GM12878 (cell line): ENCODE measurements around the gene RPLP2. TPM values are rescaled to one million over a fixed set of nuclear protein-coding genes. Genes with fewer than 3 reads are reported as not detected.

Experiments
- ATAC-seq: fragments of 200-7000 bp; cut with Tn5 transposase; 3 replicates; pipeline ENCODE4 v1.9.1; 2020; ENCODE audit warnings: mild to moderate bottlenecking, moderate library complexity
- BruUV-seq: library from RNA; stranded (reverse); fragments of 400-500 nt; replicated peaks from 2 replicates; lab custom pipeline; 2021; lab: Mats Ljungman, UMichigan
- CTCF ChIA-PET: fragments of 300-600 bp; sonication (Branson Sonifier 250); formaldehyde crosslinking; extraction: SDS; loops from one replicate; lab custom pipeline; 2021; ENCODE audit warnings: inconsistent platforms; lab: Yijun Ruan, JAX
- POLR2A ChIA-PET: fragments of 350-600 bp; formaldehyde crosslinking; extraction: SDS; loops from one replicate; lab custom pipeline; 2021; ENCODE audit warnings: inconsistent platforms; lab: Charles Lee
- RAD21 ChIA-PET: fragments of 300-600 bp; sonication (Branson Sonifier 250); formaldehyde crosslinking; loops from one replicate; lab custom pipeline; 2023; ENCODE audit warnings: antibody characterized with exemption; ENCODE audit not compliant: unreplicated experiment; lab: Charles Lee
- SMC1A ChIA-PET: fragments of 300-600 bp; sonication (Branson Sonifier 250); formaldehyde crosslinking; loops from one replicate; lab custom pipeline; 2023; ENCODE audit not compliant: unreplicated experiment, uncharacterized antibody; lab: Charles Lee
- DNase-seq: peaks from one replicate; pipeline ENCODE4 v3.0.0-alpha.2; 2011; ENCODE audit warnings: low read depth, low spot score
- FAIRE-seq: peaks from 3 replicates; lab custom pipeline; 2011; peaks lifted over from hg19 to GRCh38; lab: Jason Lieb, UNC
- H2AFZ ChIP-seq: 2 replicates; pipeline ENCODE4 v1.6.0; 2011; ENCODE audit warnings: low read depth, low read length, control low read depth; ENCODE audit not compliant: control insufficient read depth
- H3K27ac ChIP-seq: 2 replicates; pipeline ENCODE4 v1.5.1; 2011; ENCODE audit warnings: control low read depth; ENCODE audit not compliant: control insufficient read depth, insufficient read depth
- H3K27me3 ChIP-seq, 2 experiments: replicated peaks in 1 of 2; 2 replicates each; pipeline versions ENCODE4 v1.6.0 to v1.6.1; 2011; ENCODE audit warnings: low read length in 1 of 2; ENCODE audit not compliant: control insufficient read depth in 2 of 2, insufficient read depth in 2 of 2
- H3K36me3 ChIP-seq, 2 experiments: 2 replicates each; pipeline ENCODE4 v1.5.1; 2011; ENCODE audit warnings: low read length in 1 of 2; ENCODE audit not compliant: control insufficient read depth in 2 of 2, insufficient read depth in 2 of 2
- H3K4me1 ChIP-seq: 2 replicates; pipeline ENCODE4 v1.6.1; 2011; ENCODE audit warnings: mild to moderate bottlenecking, low read length, moderate library complexity, mixed read lengths; ENCODE audit not compliant: control insufficient read depth, insufficient read depth
- H3K4me2 ChIP-seq: 2 replicates; pipeline ENCODE4 v1.6.0; 2011; ENCODE audit warnings: control low read depth; ENCODE audit not compliant: control insufficient read depth, insufficient read depth
- H3K4me3 ChIP-seq: fragments of 200-600 bp; sonication (generic); 2 replicates; pipeline ENCODE4 v1.5.1; 2016
- H3K79me2 ChIP-seq: 2 replicates; pipeline ENCODE4 v1.6.0; 2011; ENCODE audit warnings: low read length; ENCODE audit not compliant: control insufficient read depth, insufficient read depth
- H3K9ac ChIP-seq: 2 replicates; pipeline ENCODE4 v1.8.0; 2011; ENCODE audit warnings: low read length, control low read depth, mixed read lengths; ENCODE audit not compliant: control insufficient read depth, insufficient read depth
- H3K9me3 ChIP-seq: replicated peaks from 3 replicates; pipeline ENCODE4 v1.5.1; 2011; ENCODE audit warnings: mild to moderate bottlenecking, low read length; ENCODE audit not compliant: control insufficient read depth, insufficient read depth
- H4K20me1 ChIP-seq: 2 replicates; pipeline ENCODE4 v1.6.0; 2011; ENCODE audit not compliant: control insufficient read depth, insufficient read depth
- BHLHE40 ChIP-seq, 2 experiments: fragments of 450-650 bp in 1 of 2; IDR thresholded peaks; 2 replicates each; pipeline ENCODE4 v1.6.1; 2011 to 2017; ENCODE audit warnings: low read depth in 2 of 2, borderline replicate concordance in 1 of 2, improper control_type of control experiment in 1 of 2, low read length in 1 of 2, mild to moderate bottlenecking in 1 of 2
- CBFB ChIP-seq: IDR thresholded peaks from 2 replicates; pipeline ENCODE4 v1.6.1; 2016; ENCODE audit warnings: antibody characterized with exemption, low read depth
- FOXK2 ChIP-seq: fragments of 450-650 bp; IDR thresholded peaks from 2 replicates; pipeline ENCODE4 v1.6.1; 2017; ENCODE audit warnings: mild to moderate bottlenecking, moderate library complexity
- POU2F2 ChIP-seq: IDR thresholded peaks from 3 replicates; pipeline ENCODE4 v1.6.1; 2011; ENCODE audit warnings: low read depth, mild to moderate bottlenecking, low read length, borderline replicate concordance
- RB1 ChIP-seq: fragments of 450-650 bp; formaldehyde crosslinking; IDR thresholded peaks from 2 replicates; pipeline ENCODE4 v1.6.1; 2017; ENCODE audit warnings: mild to moderate bottlenecking, borderline replicate concordance
- SUZ12 ChIP-seq: fragments of 200-600 bp; sonication (generic); IDR thresholded peaks from one replicate; pipeline ENCODE4 v1.6.1; 2018; ENCODE audit warnings: antibody characterized with exemption, mild to moderate bottlenecking; ENCODE audit not compliant: unreplicated experiment
- ZBTB11 ChIP-seq: fragments of 450-650 bp; formaldehyde crosslinking; IDR thresholded peaks from 2 replicates; pipeline ENCODE4 v1.5.0; 2022; ENCODE audit warnings: mild to moderate bottlenecking, missing genetic modification characterization
- ZSCAN29 ChIP-seq: fragments of 450-650 bp; IDR thresholded peaks from 2 replicates; pipeline ENCODE4 v1.6.1; 2017; ENCODE audit warnings: mild to moderate bottlenecking, moderate library complexity
- WGBS: methylation state at CpG from one replicate; pipeline ENCODE4 v1.1.6; 2016; ENCODE audit warnings: low lambda C conversion rate; ENCODE audit not compliant: insufficient replicate concordance, insufficient coverage; ENCODE audit errors: missing lambda C conversion rate; 5-methylcytosine and 5-hydroxymethylcytosine counted together
- in situ Hi-C: fragments of 300-500 bp; cut with MboI; formaldehyde crosslinking; loops from 9 replicates; pipeline ENCODE4 v1.14.3; 2018; ENCODE audit warnings: mixed read lengths
- intact Hi-C: fragments of 100-400 bp; cut with micrococcal nuclease; formaldehyde crosslinking; loops from one replicate; pipeline ENCODE4 v1.14.2; 2022; ENCODE audit not compliant: unreplicated experiment
- polyA plus RNA-seq, 11 experiments: library from polyadenylated mRNA; depleted of rRNA in 4 of 11; unstranded in 6 of 11; stranded (reverse) in 5 of 11; fragments of >200 nt; fragmentation: Nextera tagmentation in 4 of 11; fragmentation: Illumina TruSeq in 1 of 11; extraction: Ambion mirVana in 4 of 11; extraction: Trizol in 1 of 11; gene quantifications; 1 replicate in 1 of 11; 2 replicates in 10 of 11; pipeline versions ENCODE4 v1.2.1 to v1.2.3, GENCODE V29; 2011 to 2016; ENCODE audit warnings: inconsistent platforms in 2 of 11, missing spikeins in 2 of 11, low read depth in 1 of 11
- total RNA-seq, 4 experiments: library from RNA; depleted of rRNA in 3 of 4; stranded (reverse); fragments of >200 nt in 3 of 4; fragmentation: Illumina TruSeq in 1 of 4; extraction: Trizol in 1 of 4; gene quantifications; 2 replicates each; pipeline versions ENCODE4 v1.2.1 to v1.2.3, GENCODE V29; 2013 to 2021
- TF ChIP-seq, protein P1 (sequence below): fragments of 450-650 bp; IDR thresholded peaks from 2 replicates; pipeline ENCODE4 v1.6.1; 2017; ENCODE audit warnings: mild to moderate bottlenecking, moderate library complexity
- TF ChIP-seq, protein P2 (sequence below): IDR thresholded peaks from 2 replicates; pipeline ENCODE4 v1.6.1; 2012; ENCODE audit warnings: mild to moderate bottlenecking, low read depth, low read length

The RPLP2 gene
- total and polyA plus RNA-seq, 10 of the 15 experiments (the other 5 are each of a cell fraction or from before 2014, with no cell fraction given): 488 to 3,558 (median 1,481) TPM

- Histone ChIP-seq H3K27me3 (no peaks in the 10 kb centered on the region; a peak in 3 of 4 replicates), H3K36me3 (no peaks in the 10 kb centered on the region; a peak in 2 of 4 replicates), H3K79me2 (no peaks in the 10 kb centered on the region), H3K9ac (no peak overlapping the region), H3K9me3 (no peaks in the 10 kb centered on the region), H2AFZ (no peak overlapping the region), H3K4me1 (peaks cover 42% of the 10 kb centered on the region), H3K4me2 (peak overlapping the region; percentile 93), H3K27ac (no peak overlapping the region), H3K4me3 (peak overlapping the region; percentile 49; the same call in 1 of the 2 replicates), H4K20me1 (no peaks in the 10 kb centered on the region)
- in situ Hi-C loops: no loop called here
- WGBS: 30% methylated on average over 38 of the region's 40 CpGs
- ATAC-seq (peak; percentile 8), DNase-seq (no peak), FAIRE-seq (no peak)
- RAD21 ChIA-PET: no interaction called here
- POLR2A ChIA-PET: interaction anchor here (1.4 to 5.2 kb wide), 3 partner anchors 10 to 20 kb away, joined by 4 to 33 read pairs (median 21); partner anchors contain the start of genes PNPLA2, POLR2L, RPLP2 and TSPAN4
- CTCF ChIA-PET: interaction anchor here (1.0 kb wide), 1 partner anchor 19 kb away, joined by 3 read pairs; no protein-coding TSS in a partner anchor
- SMC1A ChIA-PET: no interaction called here
- no TSS peak for BruUV-seq
- intact Hi-C loops: no loop called here
- TF ChIP-seq, protein P1, sequence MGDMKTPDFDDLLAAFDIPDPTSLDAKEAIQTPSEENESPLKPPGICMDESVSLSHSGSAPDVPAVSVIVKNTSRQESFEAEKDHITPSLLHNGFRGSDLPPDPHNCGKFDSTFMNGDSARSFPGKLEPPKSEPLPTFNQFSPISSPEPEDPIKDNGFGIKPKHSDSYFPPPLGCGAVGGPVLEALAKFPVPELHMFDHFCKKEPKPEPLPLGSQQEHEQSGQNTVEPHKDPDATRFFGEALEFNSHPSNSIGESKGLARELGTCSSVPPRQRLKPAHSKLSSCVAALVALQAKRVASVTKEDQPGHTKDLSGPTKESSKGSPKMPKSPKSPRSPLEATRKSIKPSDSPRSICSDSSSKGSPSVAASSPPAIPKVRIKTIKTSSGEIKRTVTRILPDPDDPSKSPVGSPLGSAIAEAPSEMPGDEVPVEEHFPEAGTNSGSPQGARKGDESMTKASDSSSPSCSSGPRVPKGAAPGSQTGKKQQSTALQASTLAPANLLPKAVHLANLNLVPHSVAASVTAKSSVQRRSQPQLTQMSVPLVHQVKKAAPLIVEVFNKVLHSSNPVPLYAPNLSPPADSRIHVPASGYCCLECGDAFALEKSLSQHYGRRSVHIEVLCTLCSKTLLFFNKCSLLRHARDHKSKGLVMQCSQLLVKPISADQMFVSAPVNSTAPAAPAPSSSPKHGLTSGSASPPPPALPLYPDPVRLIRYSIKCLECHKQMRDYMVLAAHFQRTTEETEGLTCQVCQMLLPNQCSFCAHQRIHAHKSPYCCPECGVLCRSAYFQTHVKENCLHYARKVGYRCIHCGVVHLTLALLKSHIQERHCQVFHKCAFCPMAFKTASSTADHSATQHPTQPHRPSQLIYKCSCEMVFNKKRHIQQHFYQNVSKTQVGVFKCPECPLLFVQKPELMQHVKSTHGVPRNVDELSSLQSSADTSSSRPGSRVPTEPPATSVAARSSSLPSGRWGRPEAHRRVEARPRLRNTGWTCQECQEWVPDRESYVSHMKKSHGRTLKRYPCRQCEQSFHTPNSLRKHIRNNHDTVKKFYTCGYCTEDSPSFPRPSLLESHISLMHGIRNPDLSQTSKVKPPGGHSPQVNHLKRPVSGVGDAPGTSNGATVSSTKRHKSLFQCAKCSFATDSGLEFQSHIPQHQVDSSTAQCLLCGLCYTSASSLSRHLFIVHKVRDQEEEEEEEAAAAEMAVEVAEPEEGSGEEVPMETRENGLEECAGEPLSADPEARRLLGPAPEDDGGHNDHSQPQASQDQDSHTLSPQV: no peak
- TF ChIP-seq POU2F2: peak; percentile 94; the same call in 2 of the 3 replicates
- TF ChIP-seq, protein P2, sequence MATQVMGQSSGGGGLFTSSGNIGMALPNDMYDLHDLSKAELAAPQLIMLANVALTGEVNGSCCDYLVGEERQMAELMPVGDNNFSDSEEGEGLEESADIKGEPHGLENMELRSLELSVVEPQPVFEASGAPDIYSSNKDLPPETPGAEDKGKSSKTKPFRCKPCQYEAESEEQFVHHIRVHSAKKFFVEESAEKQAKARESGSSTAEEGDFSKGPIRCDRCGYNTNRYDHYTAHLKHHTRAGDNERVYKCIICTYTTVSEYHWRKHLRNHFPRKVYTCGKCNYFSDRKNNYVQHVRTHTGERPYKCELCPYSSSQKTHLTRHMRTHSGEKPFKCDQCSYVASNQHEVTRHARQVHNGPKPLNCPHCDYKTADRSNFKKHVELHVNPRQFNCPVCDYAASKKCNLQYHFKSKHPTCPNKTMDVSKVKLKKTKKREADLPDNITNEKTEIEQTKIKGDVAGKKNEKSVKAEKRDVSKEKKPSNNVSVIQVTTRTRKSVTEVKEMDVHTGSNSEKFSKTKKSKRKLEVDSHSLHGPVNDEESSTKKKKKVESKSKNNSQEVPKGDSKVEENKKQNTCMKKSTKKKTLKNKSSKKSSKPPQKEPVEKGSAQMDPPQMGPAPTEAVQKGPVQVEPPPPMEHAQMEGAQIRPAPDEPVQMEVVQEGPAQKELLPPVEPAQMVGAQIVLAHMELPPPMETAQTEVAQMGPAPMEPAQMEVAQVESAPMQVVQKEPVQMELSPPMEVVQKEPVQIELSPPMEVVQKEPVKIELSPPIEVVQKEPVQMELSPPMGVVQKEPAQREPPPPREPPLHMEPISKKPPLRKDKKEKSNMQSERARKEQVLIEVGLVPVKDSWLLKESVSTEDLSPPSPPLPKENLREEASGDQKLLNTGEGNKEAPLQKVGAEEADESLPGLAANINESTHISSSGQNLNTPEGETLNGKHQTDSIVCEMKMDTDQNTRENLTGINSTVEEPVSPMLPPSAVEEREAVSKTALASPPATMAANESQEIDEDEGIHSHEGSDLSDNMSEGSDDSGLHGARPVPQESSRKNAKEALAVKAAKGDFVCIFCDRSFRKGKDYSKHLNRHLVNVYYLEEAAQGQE: no peak
- no peak for TF ChIP-seq SUZ12
- TF ChIP-seq RB1: no peak
- TF ChIP-seq CBFB: no peak
- no peak for TF ChIP-seq FOXK2
- peak; percentile 15 to 16; a peak in 1 of 4 replicates for TF ChIP-seq BHLHE40 (IDR thresholded peaks at IDR 0.05; ENCODE audit: borderline replicate concordance in 1 of 2, low read depth in 2 of 2, low read length in 1 of 2)
- TF ChIP-seq ZSCAN29: no peak
- no peak for TF ChIP-seq ZBTB11 (CRISPR knock-in tag)
Observed at GRCh38 chr11:829176-829846, 19.5 kb downstream of the RPLP2 start.
